Prostate gland (tissue), 2 donors: ENCODE measurements around the gene KDM4B. TPM values are rescaled to one million over a fixed set of nuclear protein-coding genes. Genes with fewer than 3 reads are reported as not detected.

Source experiments
- DNase-seq: peaks from one replicate; pipeline ENCODE4 v3.0.0-alpha.2; 2019; ENCODE audit warnings: low spot score
- H3K27ac ChIP-seq, 2 donors: fragments of 200-600 bp; sonication (generic); 2 replicates each; pipeline ENCODE4 v1.5.1; 2017 to 2019
- H3K27me3 ChIP-seq: fragments of 200-600 bp; sonication (generic); replicated peaks from 2 replicates; pipeline ENCODE4 v1.5.1; 2019; ENCODE audit not compliant: insufficient read depth
- H3K36me3 ChIP-seq, 2 donors: fragments of 200-600 bp; sonication (generic); 1 replicate in 1 of 2; 2 replicates in 1 of 2; pipeline versions ENCODE4 v1.5.1 to v1.8.1; 2017 to 2019
- H3K4me1 ChIP-seq: fragments of 200-600 bp; sonication (generic); replicated peaks from 2 replicates; pipeline ENCODE4 v1.5.1; 2019
- H3K4me3 ChIP-seq, 2 donors: fragments of 200-600 bp; sonication (generic); 2 replicates each; pipeline ENCODE4 v1.5.1; 2017 to 2019
- H3K9me3 ChIP-seq: fragments of 200-600 bp; sonication (generic); 2 replicates; pipeline ENCODE4 v1.5.1; 2017
- CTCF ChIP-seq, 4 experiments: fragments of 200-600 bp in 2 of 4; fragments of 450-650 bp in 2 of 4; sonication (generic) in 2 of 4; IDR thresholded peaks; 1 replicate in 3 of 4; 2 replicates in 1 of 4; pipeline ENCODE4 v1.5.1; 2016 to 2019; ENCODE audit warnings: antibody characterized with exemption in 4 of 4, mild to moderate bottlenecking in 2 of 4, moderate library complexity in 2 of 4
- POLR2A ChIP-seq: fragments of 450-650 bp; IDR thresholded peaks from one replicate; pipeline ENCODE4 v1.6.1; 2016; ENCODE audit warnings: antibody characterized with exemption, mild to moderate bottlenecking
- POLR2AphosphoS5 ChIP-seq: sonication (generic); formaldehyde crosslinking; IDR thresholded peaks from one replicate; pipeline ENCODE4 v1.6.1; 2017; ENCODE audit warnings: antibody characterized with exemption
- WGBS: methylation state at CpG from one replicate; pipeline ENCODE4 v1.1.5; 2018; 5-methylcytosine and 5-hydroxymethylcytosine counted together
- intact Hi-C: fragments of 100-400 bp; cut with DNase I; formaldehyde crosslinking; loops from one replicate; pipeline ENCODE4 v1.14.2; 2022
- total RNA-seq, 2 donors: library from RNA; depleted of rRNA; stranded (reverse); fragments of >200 nt; gene quantifications; one replicate each; pipeline ENCODE4 v1.1.0, GENCODE V29; 2016

KDM4B gene
- total RNA-seq, 2 donors from 2014 or later, result 74.6 to 136 TPM

GRCh38 chr19:5001615-5002014 lies 32.7 kb downstream of the KDM4B start:
- Histone ChIP-seq H3K27ac (peak overlapping the region; percentile 82 to 88), H3K27me3 (no peaks in the 10 kb centered on the region), H3K4me3 (no peak overlapping the region), H3K4me1 (peaks cover 24% of the 10 kb centered on the region), H3K36me3 (no peaks in the 10 kb centered on the region), H3K9me3 (no peaks in the 10 kb centered on the region)
- 57% methylated on average over 3 of the region's 3 CpGs for WGBS
- TF ChIP-seq POLR2A (no peak), POLR2AphosphoS5 (peak; percentile 11), CTCF (IDR thresholded peaks at IDR 0.05) (peak in 3 of 4 experiments; percentile 60 to 70 (median 69))
- DNase-seq, result no peak
- intact Hi-C loops, result no loop called here

GRCh38 chr19:5002143-5002542 lies 33.2 kb downstream of the KDM4B start:
- WGBS, result 41% methylated on average over 4 of the region's 4 CpGs

GRCh38 chr19:5003781-5004180 lies 34.9 kb downstream of the KDM4B start:
- intact Hi-C loops, result no loop called here

More at GRCh38 chr19:5002143-5002542, 33.2 kb downstream of the KDM4B start:
- Histone ChIP-seq H3K27ac (peak overlapping the region; percentile 82 to 88), H3K4me1 (peaks cover 24% of the 10 kb centered on the region), H3K27me3 (no peaks in the 10 kb centered on the region), H3K4me3 (no peak overlapping the region), H3K9me3 (no peaks in the 10 kb centered on the region), H3K36me3 (no peaks in the 10 kb centered on the region)
- intact Hi-C loops, result no loop called here
- no peak for TF ChIP-seq POLR2A
- no peak for TF ChIP-seq CTCF (IDR thresholded peaks at IDR 0.05)
- TF ChIP-seq POLR2AphosphoS5, result peak; percentile 72
- peak; percentile 49 for DNase-seq

GRCh38 chr19:5005096-5005495 lies 36.2 kb downstream of the KDM4B start:
- TF ChIP-seq POLR2A (no peak), CTCF (IDR thresholded peaks at IDR 0.05) (no peak)
- intact Hi-C loops, result no loop called here
- no peak overlapping the region for H3K4me3 ChIP-seq
- no peaks in the 10 kb centered on the region for H3K9me3 ChIP-seq
- H3K36me3 ChIP-seq, result no peaks in the 10 kb centered on the region
- WGBS, result 90% methylated on average over 5 of the region's 5 CpGs
- no peak for DNase-seq
- peak overlapping the region; percentile 82 to 88 for H3K27ac ChIP-seq
- no peaks in the 10 kb centered on the region for H3K27me3 ChIP-seq
- peaks cover 24% of the 10 kb centered on the region for H3K4me1 ChIP-seq

More at GRCh38 chr19:5003781-5004180, 34.9 kb downstream of the KDM4B start:
- Histone ChIP-seq H3K27me3 (no peaks in the 10 kb centered on the region), H3K9me3 (no peaks in the 10 kb centered on the region), H3K4me1 (peaks cover 24% of the 10 kb centered on the region), H3K4me3 (no peak overlapping the region), H3K27ac (peak overlapping the region; percentile 82 to 88), H3K36me3 (no peaks in the 10 kb centered on the region)
- TF ChIP-seq POLR2AphosphoS5 (peak; percentile 39), POLR2A (no peak), CTCF (IDR thresholded peaks at IDR 0.05) (no peak)
- peak; percentile 49 for DNase-seq
- 48% methylated on average over 18 of the region's 18 CpGs for WGBS

GRCh38 chr19:5006201-5006600 lies 37.3 kb downstream of the KDM4B start:
- TF ChIP-seq CTCF (IDR thresholded peaks at IDR 0.05) (no peak), POLR2AphosphoS5 (no peak), POLR2A (no peak)
- 85% methylated on average over 10 of the region's 10 CpGs for WGBS
- no peaks in the 10 kb centered on the region for H3K36me3 ChIP-seq
- H3K4me3 ChIP-seq, result no peak overlapping the region
- peaks cover 18% of the 10 kb centered on the region for H3K4me1 ChIP-seq
- no peak for DNase-seq
- H3K9me3 ChIP-seq, result no peaks in the 10 kb centered on the region
- intact Hi-C loops, result no loop called here
- H3K27me3 ChIP-seq, result no peaks in the 10 kb centered on the region
- peak overlapping the region in 1 of 2 donors; percentile 88 for H3K27ac ChIP-seq
